Measurements from ENCODE around the gene FRMD4B.

- no peak for TF ChIP-seq EZH2 (IDR thresholded peaks at IDR 0.05)
- TF ChIP-seq POLR2AphosphoS5 (IDR thresholded peaks at IDR 0.05; ENCODE audit: borderline replicate concordance, low read depth, low read length) = no peak
- no peak for TF ChIP-seq FOXP2 (optimal IDR thresholded peaks at IDR 0.05; ENCODE audit: control extremely low read depth, extremely low read length, insufficient read depth)
Observed at GRCh38 chr3:69271098-69271497, 114.8 kb downstream of the FRMD4B start.

All from SK-N-MC (cell line).